Stimulated activated CD8-positive, alpha-beta memory T cell treated with anti-CD3 and anti-CD28 coated beads, Interleukin-7, amount 100 ng/mL, for 24 hours (primary cell): ENCODE data around the gene CD79A.
"Not testable (repeated sequence)": the region's sequence is repeated elsewhere in the genome, so short reads cannot be mapped to it uniquely, and the experiment has no call there.

Experiments
- DNase-seq: peaks from one replicate; pipeline ENCODE4 v3.0.0-alpha.2; 2020; ENCODE audit warnings: low read depth

CD79A gene

GRCh38 chr19:41905273-41906002 is 28.4 kb downstream of the CD79A start:
- DNase-seq: no peak

GRCh38 chr19:41906271-41906670 is 29.2 kb downstream of the CD79A start:
- DNase-seq: no peak

GRCh38 chr19:41906916-41907680 is 30.0 kb downstream of the CD79A start:
- DNase-seq: no peak

- no peak for DNase-seq
Observed at GRCh38 chr19:41907994-41908615, 31.0 kb downstream of the CD79A start.

- DNase-seq: no peak
Observed at GRCh38 chr19:41908724-41909464, 31.8 kb downstream of the CD79A start.

GRCh38 chr19:41909706-41910105 is 32.6 kb downstream of the CD79A start:
- no peak for DNase-seq

- DNase-seq: no peak
Observed at GRCh38 chr19:41910240-41910991, 33.3 kb downstream of the CD79A start.

DNA sequence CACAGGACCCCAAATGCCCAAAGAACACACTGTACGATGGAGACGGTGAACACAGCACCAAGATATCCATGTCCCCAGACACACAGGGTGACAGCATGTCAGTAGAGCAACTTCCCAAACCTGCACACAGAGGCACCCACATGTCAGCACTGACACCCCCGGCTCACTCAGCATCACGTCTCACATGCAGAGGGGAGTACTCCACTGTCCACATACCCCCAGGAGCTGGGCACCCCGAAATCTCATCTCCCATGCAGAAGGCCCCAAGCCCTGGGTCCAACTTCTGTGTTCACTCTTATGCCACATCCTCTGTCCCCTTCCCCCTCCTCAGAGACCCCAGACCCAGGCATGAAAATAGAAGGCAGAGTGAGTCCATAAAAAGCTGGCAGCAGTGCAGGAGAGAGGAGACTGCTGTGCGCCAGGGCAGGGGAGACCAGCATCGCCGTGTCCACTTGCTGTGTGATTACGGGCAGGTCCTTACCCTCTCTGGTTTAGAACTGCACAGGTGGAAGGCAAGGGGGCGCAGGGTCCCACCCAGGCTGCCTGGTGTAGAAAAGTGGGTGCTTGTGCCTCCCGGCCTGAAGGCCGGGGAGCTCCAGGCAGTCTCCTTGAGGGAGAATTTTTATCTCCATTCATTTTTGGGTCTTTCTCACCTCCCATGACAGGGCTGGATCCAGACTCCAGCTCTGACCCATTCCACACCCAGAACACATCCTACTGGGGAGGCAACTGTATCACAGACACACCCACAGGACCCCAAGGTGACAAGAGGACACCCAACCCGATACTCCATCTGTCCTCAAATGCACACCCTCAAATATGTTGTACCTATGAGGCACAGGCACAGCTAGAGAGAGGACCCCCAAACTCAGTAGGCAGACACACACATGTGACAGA is 34.2 kb downstream of the CD79A start:
- no peak for DNase-seq

DNA sequence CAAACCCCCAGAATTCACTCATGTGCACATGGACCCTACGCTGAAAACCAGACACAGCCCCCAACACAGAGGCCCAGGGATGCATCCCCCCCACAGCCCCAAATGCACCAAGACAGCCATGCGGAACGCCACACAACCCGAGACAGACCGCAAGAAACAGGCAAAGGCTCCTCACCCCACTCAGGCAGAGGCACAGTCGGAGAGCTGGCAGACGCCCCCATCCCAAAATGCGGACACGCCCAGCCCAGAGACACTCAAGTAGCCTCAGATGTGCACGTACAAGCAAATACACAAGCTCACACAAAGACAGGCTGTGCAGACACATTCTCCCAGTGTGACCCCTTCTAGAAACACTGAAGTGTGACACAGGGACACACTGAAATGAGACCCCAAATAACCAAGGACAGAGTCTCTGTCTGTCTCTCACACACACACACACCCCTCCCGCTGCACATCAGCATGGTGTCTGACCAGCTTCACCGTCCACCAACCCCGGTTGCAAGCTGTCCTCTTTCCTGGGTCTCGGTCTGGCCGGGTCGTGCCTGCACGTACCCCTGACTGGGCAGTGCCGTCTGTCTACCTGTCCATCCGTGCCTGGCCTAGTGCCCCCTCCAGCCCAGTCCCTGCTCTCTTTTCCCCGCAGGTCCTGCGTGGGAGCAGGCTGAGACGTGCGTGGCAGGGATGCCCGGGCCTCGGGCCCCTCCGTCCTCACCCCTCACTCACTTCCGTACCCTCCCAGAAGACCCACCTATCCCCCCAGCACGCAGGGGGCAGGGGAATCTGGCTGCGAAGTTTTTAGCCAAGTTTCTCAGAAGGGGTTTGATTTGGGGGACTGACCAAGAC is 35.0 kb downstream of the CD79A start:
- DNase-seq: no peak

GRCh38 chr19:41912899-41913537 is 35.9 kb downstream of the CD79A start:
- DNase-seq: no peak

- no peak for DNase-seq
Observed at GRCh38 chr19:41913538-41914423, 36.7 kb downstream of the CD79A start.

DNA sequence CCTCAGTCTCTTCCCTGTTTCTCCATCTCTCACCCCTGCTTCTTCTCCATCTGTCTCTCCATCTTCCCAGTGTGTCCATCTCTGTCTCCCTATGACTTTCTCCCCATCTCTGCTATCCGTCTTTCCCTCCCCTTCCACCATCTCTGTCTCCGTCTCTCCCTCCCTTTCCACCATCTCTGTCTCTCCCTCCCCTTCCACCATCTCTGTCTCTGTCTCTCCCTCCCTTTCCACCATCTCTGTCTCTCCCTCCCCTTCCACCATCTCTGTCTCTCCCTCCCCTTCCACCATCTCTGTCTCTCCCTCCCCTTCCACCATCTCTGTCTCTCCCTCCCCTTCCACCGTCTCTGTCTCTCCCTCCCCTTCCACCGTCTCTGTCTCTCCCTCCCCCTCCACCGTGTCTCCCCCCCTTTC is 37.4 kb downstream of the CD79A start:
- DNase-seq: not testable (repeated sequence)

DNA sequence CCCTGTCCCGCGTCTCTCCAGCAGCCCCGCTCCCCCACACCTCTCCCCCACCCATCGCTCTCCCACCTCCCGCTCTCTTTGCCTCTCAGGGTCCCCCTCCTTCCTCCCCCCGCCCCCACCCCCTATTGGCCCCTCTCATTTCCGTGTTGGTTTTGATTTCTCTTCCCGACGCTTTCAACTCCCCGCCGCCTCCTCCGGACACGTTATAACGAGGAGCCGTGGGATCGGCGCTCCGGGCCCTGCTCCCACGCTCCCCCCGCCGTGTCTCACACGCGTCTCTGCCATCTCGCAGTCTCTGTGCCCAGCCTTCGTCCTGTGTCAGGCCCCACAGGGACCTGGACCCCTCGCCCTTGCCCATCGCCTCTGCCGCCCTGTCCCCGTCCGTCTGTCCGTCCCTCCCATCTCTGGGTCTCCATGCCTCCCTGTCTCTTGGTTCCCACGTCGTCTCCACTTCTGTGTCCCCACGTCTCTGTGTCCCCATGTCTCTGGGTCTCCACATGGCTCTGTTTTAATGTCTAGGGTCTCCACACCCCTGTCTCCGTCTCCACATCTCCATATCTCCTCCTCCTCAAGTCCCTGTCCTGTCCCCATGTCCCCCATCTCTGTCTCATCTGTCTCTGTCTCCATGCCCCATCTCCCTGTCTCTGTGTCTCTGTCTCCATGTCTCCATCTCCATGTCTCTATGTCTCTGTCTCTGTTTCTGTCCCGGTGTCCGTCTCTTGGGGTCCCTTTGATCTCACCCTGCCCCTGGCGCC is 38.1 kb downstream of the CD79A start:
- no peak for DNase-seq

- no peak for DNase-seq
Observed at GRCh38 chr19:41915776-41916414, 38.8 kb downstream of the CD79A start.

DNA sequence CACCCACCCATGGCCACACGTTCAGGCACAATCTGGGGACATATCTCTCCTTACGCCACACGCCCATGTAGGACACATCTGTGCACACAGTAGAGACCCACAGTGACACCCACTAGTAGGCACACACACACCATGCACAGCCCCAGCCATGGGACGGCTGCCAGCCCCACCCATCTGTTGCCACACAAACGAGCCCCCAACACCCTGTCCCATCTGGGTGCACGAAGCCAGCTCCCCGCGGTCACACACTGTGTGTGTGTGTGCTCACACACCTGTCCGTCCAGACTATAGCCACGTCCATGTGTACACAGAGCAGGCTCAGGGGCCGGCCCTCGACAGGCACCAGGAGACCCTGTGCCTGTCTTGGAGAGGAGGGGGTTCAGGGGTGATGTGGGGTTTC is 40.6 kb downstream of the CD79A start:
- no peak for DNase-seq

DNA sequence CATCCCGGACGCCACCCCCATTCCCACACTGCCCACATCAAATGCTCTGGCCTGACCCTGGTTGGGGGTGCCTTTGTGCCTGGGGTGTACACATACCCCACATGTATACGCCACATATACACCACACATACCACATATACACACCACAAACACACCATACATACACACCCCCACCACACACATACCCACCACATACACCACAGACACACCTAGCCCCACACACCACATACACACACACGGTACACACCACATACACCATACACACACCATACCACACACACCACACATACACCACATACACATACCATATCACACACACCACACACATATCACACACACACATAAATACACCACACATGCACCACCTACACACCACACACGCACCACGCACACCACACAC is 41.0 kb downstream of the CD79A start:
- DNase-seq: no peak
